Stomach smooth muscle (tissue), 2 donors: ENCODE data around the gene CDC37.
"Not testable (repeated sequence)": the region's sequence is repeated elsewhere in the genome, so short reads cannot be mapped to it uniquely, and the experiment has no call there.

Experiments
- H3K27ac ChIP-seq: one replicate; pipeline ENCODE4 v1.7.0; 2013; ENCODE audit warnings: mild to moderate bottlenecking, low read length, inconsistent platforms
- H3K27me3 ChIP-seq, 2 donors: one replicate each; pipeline ENCODE4 v1.7.0; 2013; ENCODE audit warnings: low read length in 2 of 2; ENCODE audit not compliant: insufficient read depth in 2 of 2, control insufficient read depth in 1 of 2
- H3K36me3 ChIP-seq, 2 donors: one replicate each; pipeline ENCODE4 v1.7.0; 2013; ENCODE audit warnings: low read length in 2 of 2; ENCODE audit not compliant: control insufficient read depth in 2 of 2, insufficient read depth in 2 of 2
- H3K4me1 ChIP-seq: one replicate; pipeline ENCODE4 v1.7.0; 2013; ENCODE audit warnings: low read length; ENCODE audit not compliant: control insufficient read depth, insufficient read depth
- H3K4me3 ChIP-seq, 2 donors: one replicate each; pipeline ENCODE4 v1.7.0; 2013; ENCODE audit warnings: low read length in 2 of 2
- H3K9ac ChIP-seq, 2 donors: one replicate each; pipeline ENCODE4 v1.7.0; 2013; ENCODE audit warnings: low read length in 2 of 2, mild to moderate bottlenecking in 1 of 2
- H3K9me3 ChIP-seq, 2 donors: one replicate each; pipeline ENCODE4 v1.7.0; 2013; ENCODE audit warnings: low read length in 2 of 2; ENCODE audit not compliant: control insufficient read depth in 2 of 2
- donor health status: healthy.
- donor health status: Pancreatic carcinoma.

Gene CDC37

GRCh38 chr19:10377140-10377640 lies 26.2 kb downstream of the CDC37 start:
- peaks cover 0 to 10% of the 10 kb centered on the region in 2 donors for H3K36me3 ChIP-seq
- not testable (repeated sequence) for H3K27ac ChIP-seq, H3K9me3 ChIP-seq, H3K27me3 ChIP-seq, H3K4me3 ChIP-seq, H3K9ac ChIP-seq
- peaks cover 12% of the 10 kb centered on the region for H3K4me1 ChIP-seq

DNA sequence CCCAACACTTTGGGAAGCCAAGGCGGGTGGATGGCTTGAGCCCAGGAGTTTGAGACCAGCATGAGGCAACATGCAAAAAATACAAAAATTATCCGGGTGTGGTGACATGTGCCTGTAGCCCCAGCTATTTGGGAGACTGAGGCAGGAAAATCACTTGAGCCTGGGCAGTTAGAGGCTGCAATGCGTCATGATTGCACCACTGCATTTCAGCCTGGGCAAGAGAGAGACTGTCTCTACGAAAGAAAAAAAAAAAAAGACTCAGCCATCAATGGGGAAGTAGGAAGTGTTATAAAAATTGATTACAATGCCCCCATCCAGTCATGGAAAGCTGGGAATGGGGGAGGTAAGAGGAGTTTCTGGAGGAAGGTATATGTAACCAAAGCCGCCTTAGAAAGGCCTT lies 28.4 kb downstream of the CDC37 start:
- H3K27ac ChIP-seq, result no peak overlapping the region
- H3K27me3 ChIP-seq, result no peaks in the 10 kb centered on the region
- no peaks in the 10 kb centered on the region for H3K9me3 ChIP-seq
- peaks cover 5% of the 10 kb centered on the region for H3K4me1 ChIP-seq
- H3K9ac ChIP-seq, result no peak overlapping the region
- no peak overlapping the region for H3K4me3 ChIP-seq
- H3K36me3 ChIP-seq, result peaks cover 0 to 10% of the 10 kb centered on the region in 2 donors

DNA sequence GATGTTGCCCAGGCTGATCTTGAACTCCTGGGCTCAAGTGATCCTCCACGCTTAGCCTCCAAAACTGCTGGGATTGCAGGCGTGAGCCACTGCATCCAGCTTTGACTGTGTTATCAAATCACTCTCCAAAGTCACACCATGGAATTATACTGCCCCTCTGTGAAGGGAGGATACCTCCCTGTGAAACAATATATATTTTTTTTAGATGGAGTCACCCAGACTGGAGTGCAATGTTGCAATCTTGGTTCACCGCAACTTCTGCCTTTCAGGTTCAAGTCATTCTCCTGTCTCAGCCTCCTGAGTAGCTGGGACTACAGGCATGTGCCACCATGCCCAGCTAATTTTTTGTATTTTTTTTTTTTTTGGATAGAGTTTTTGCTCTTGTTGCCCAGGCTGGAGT lies 30.7 kb downstream of the CDC37 start:
- Histone ChIP-seq H3K9me3 (no peaks in the 10 kb centered on the region), H3K27ac (no peak overlapping the region)

GRCh38 chr19:10368101-10368803 lies 35.1 kb downstream of the CDC37 start:
- H3K4me1 ChIP-seq, result no peaks in the 10 kb centered on the region
- no peak overlapping the region for H3K9ac ChIP-seq
- H3K27me3 ChIP-seq, result no peaks in the 10 kb centered on the region
- no peaks in the 10 kb centered on the region for H3K9me3 ChIP-seq
- no peak overlapping the region for H3K4me3 ChIP-seq
- peaks cover 26 to 40% of the 10 kb centered on the region in 2 donors for H3K36me3 ChIP-seq
- no peak overlapping the region for H3K27ac ChIP-seq

More for the DNA sequence above, 30.7 kb downstream of the CDC37 start:
- no peaks in the 10 kb centered on the region for H3K4me1 ChIP-seq
- no peaks in the 10 kb centered on the region for H3K27me3 ChIP-seq
- no peak overlapping the region for H3K9ac ChIP-seq
- peaks cover 7 to 23% of the 10 kb centered on the region in 2 donors for H3K36me3 ChIP-seq
- no peak overlapping the region for H3K4me3 ChIP-seq

DNA sequence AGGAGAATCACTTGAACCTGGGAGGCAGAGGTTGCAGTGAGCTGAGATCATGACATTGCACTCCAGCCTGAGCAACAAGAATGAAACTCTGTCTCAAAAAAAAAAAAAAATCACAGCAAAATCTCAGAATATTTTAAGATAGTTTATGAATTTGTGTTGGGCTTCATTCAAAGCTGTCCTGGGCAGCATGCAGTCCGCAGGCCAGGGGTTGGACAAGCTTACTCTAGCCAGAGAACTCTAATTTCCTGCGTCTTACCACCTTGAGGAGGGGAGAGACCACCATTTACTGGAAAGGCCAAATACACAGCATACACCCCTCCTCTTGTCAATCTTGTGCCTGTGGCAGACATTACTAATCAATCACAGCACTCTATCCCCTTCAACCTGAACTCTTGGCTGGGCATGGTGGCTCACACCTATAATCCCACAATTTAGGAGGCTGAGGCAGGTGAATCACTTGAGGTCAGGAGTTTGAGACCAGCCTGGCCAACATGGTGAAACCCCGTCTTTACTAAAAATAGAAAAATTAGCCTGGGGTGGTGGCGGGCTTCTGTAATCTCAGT lies 36.3 kb downstream of the CDC37 start:
- not testable (repeated sequence) for H3K9ac ChIP-seq, H3K27ac ChIP-seq, H3K4me1 ChIP-seq, H3K27me3 ChIP-seq, H3K4me3 ChIP-seq, H3K9me3 ChIP-seq
- H3K36me3 ChIP-seq, result peaks cover 26 to 42% of the 10 kb centered on the region in 2 donors

- Histone ChIP-seq H3K9me3 (no peaks in the 10 kb centered on the region), H3K4me1 (no peaks in the 10 kb centered on the region), H3K36me3 (peaks cover 30 to 52% of the 10 kb centered on the region in 2 donors), H3K4me3 (no peak overlapping the region), H3K9ac (no peak overlapping the region), H3K27me3 (no peaks in the 10 kb centered on the region), H3K27ac (no peak overlapping the region)
Observed at GRCh38 chr19:10365518-10365917, 37.8 kb downstream of the CDC37 start.

DNA sequence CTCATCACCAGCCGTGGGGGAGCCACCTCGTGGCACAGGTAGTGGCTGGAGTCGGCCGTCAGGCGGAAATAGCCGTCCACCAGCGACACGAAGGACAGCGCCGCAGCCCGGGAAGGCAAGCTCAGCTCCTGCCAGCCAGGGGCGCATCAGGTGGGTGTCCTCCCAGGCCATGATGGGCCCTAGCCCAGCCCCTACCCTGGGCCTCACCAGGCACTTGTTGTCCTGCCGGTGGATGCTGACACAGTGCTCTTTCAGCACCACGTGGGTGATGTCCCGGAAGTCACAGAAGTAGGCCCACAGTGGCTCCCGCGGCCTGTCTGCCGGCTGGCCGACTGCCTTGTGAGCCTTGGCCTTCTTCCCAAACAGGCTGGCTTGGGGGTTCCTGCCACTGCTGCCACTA lies 38.7 kb downstream of the CDC37 start:
- Histone ChIP-seq H3K4me3 (no peak overlapping the region), H3K27ac (no peak overlapping the region), H3K9ac (no peak overlapping the region), H3K27me3 (no peaks in the 10 kb centered on the region), H3K4me1 (no peaks in the 10 kb centered on the region), H3K9me3 (no peaks in the 10 kb centered on the region), H3K36me3 (peaks cover 30 to 52% of the 10 kb centered on the region in 2 donors)

DNA sequence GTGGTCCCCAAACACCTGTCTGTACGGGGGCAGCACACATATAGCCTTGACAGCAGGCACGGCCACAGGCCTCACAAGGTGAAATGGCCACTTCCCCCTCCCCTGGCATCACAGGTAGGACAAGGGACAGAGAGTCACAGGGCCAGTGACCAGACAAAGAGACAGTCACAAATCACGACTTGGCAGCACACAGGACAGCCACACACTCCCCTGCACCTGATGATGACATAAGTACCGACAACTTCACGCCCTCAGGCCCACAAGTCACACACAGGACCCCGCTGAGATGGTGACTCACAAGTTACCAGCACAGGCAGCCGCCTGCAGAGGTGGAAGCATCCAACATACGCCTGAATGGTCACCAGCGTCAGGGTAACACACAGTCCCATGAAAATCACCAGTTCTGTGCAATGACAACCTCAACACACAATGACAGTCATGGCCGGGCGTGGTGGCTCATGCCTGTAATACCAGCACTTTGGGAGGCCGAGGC lies 39.5 kb downstream of the CDC37 start:
- no peak overlapping the region for H3K9ac ChIP-seq
- no peaks in the 10 kb centered on the region for H3K9me3 ChIP-seq
- H3K27ac ChIP-seq, result no peak overlapping the region
- no peaks in the 10 kb centered on the region for H3K4me1 ChIP-seq
- H3K4me3 ChIP-seq, result no peak overlapping the region
- peaks cover 30 to 50% of the 10 kb centered on the region in 2 donors for H3K36me3 ChIP-seq
- no peaks in the 10 kb centered on the region for H3K27me3 ChIP-seq

DNA sequence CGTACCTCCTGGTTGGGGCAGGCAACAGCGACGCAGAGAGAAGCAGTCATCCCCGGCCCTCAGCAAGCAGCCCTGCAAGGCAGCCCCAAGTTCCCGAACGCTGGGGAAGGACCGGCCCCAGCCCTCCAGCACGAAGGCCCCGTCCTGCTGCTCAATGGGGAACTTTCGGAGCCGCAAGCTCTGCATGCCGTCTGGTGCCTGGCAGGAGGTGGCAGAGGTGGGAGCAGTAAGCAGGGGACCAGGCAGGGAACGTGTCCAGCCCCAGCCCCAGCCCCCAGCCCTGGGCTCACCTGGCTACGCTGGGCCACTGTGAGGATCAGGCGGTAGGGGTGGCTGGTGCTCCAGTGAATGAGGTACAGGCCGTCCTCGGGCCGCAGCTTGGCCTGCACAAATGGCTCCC lies 41.1 kb downstream of the CDC37 start:
- Histone ChIP-seq H3K27me3 (no peaks in the 10 kb centered on the region), H3K4me3 (no peak overlapping the region), H3K9me3 (no peaks in the 10 kb centered on the region), H3K36me3 (peaks cover 23 to 46% of the 10 kb centered on the region in 2 donors), H3K4me1 (no peaks in the 10 kb centered on the region), H3K27ac (no peak overlapping the region), H3K9ac (no peak overlapping the region)

- Histone ChIP-seq H3K36me3 (peaks cover 20 to 43% of the 10 kb centered on the region in 2 donors), H3K27me3 (no peaks in the 10 kb centered on the region), H3K4me1 (no peaks in the 10 kb centered on the region), H3K27ac (no peak overlapping the region), H3K4me3 (no peak overlapping the region), H3K9ac (no peak overlapping the region), H3K9me3 (no peaks in the 10 kb centered on the region)
Observed at GRCh38 chr19:10361569-10362011, 41.8 kb downstream of the CDC37 start.

GRCh38 chr19:10356431-10356830 lies 46.9 kb downstream of the CDC37 start:
- Histone ChIP-seq H3K4me1 (no peaks in the 10 kb centered on the region), H3K36me3 (peaks cover 11 to 24% of the 10 kb centered on the region in 2 donors), H3K9me3 (no peaks in the 10 kb centered on the region), H3K9ac (no peak overlapping the region), H3K4me3 (no peak overlapping the region), H3K27ac (no peak overlapping the region), H3K27me3 (no peaks in the 10 kb centered on the region)
